A549 (cell line): Measurements from ENCODE around the gene RANBP2. TPM values are rescaled to one million over a fixed set of nuclear protein-coding genes. Genes with fewer than 3 reads are reported as not detected.
"Not testable (repeated sequence)": the region's sequence is repeated elsewhere in the genome, so short reads cannot be mapped to it uniquely, and the experiment has no call there.

ENCODE experiments used
- ATAC-seq, 2 experiments: fragments of 200-7000 bp in 1 of 2; fragments of >200 bp in 1 of 2; cut with Nextera tagmentation in 1 of 2; cut with Tn5 transposase in 1 of 2; 3 replicates each; pipeline versions ENCODE4 v1.8.0 to v1.9.1; 2018 to 2020; ENCODE audit warnings: mild to moderate bottlenecking in 1 of 2, moderate library complexity in 1 of 2
- CTCF ChIA-PET: fragments of 300-600 bp; sonication (Branson Sonifier 250); formaldehyde crosslinking; extraction: SDS; loops from one replicate; lab custom pipeline; 2021; ENCODE audit warnings: antibody characterized with exemption, inconsistent platforms; lab: Yijun Ruan, JAX
- POLR2A ChIA-PET: fragments of 350-600 bp; formaldehyde crosslinking; extraction: SDS; loops from one replicate; lab custom pipeline; 2021; ENCODE audit warnings: antibody characterized with exemption, inconsistent platforms; lab: Yijun Ruan, JAX
- DNase-seq, 2 experiments: peaks; one replicate each; pipeline versions ENCODE4 v3.0.0 to v3.0.0-alpha.2; 2011 to 2016; ENCODE audit warnings: low read depth in 1 of 2, low spot score in 1 of 2
- FAIRE-seq: peaks from 2 replicates; lab custom pipeline; 2011; peaks lifted over from hg19 to GRCh38; lab: Jason Lieb, UNC
- H3K27ac ChIP-seq, 2 experiments: fragments of >200 bp; sonication (Bioruptor Twin); formaldehyde crosslinking; 3 replicates each; pipeline ENCODE4 v1.5.1; 2016 to 2017
- H3K4me1 ChIP-seq: fragments of >200 bp; sonication (Bioruptor Twin); formaldehyde crosslinking; 3 replicates; pipeline ENCODE4 v1.6.1; 2016
- H3K4me2 ChIP-seq: fragments of >200 bp; sonication (Bioruptor Twin); formaldehyde crosslinking; 3 replicates; pipeline ENCODE4 v1.6.1; 2016
- H3K4me3 ChIP-seq: fragments of >200 bp; sonication (Bioruptor Twin); formaldehyde crosslinking; 3 replicates; pipeline ENCODE4 v1.5.1; 2016
- H3K9me3 ChIP-seq: fragments of >200 bp; sonication (Bioruptor Twin); formaldehyde crosslinking; 3 replicates; pipeline ENCODE4 v1.6.1; 2016
- EP300 ChIP-seq, 2 experiments: fragments of >200 bp; sonication (Bioruptor Twin); formaldehyde crosslinking; IDR thresholded peaks; 2 replicates in 1 of 2; 3 replicates in 1 of 2; pipeline ENCODE4 v1.6.1; 2016 to 2017
- KDM1A ChIP-seq: fragments of 200-600 bp; sonication (generic); IDR thresholded peaks from 2 replicates; pipeline ENCODE4 v1.6.1; 2016; ENCODE audit warnings: low read depth, mild to moderate bottlenecking
- MAX ChIP-seq: IDR thresholded peaks from 2 replicates; pipeline ENCODE4 v1.6.1; 2012
- NR3C1 ChIP-seq: fragments of >200 bp; sonication (Bioruptor Twin); formaldehyde crosslinking; IDR thresholded peaks from 3 replicates; pipeline ENCODE4 v1.6.1; 2017
- PBX3 ChIP-seq: IDR thresholded peaks from 2 replicates; pipeline ENCODE4 v1.6.1; 2012
- POLR2AphosphoS2 ChIP-seq: conservative IDR thresholded peaks from 2 replicates; pipeline ENCODE4 v1.6.1; 2012; ENCODE audit warnings: low read length, improper control_type of control experiment, inconsistent platforms
- RCOR1 ChIP-seq: fragments of 150-350 bp; IDR thresholded peaks from 2 replicates; pipeline ENCODE4 v1.6.1; 2014; ENCODE audit warnings: antibody characterized with exemption, low read length, low read depth
- WGBS: methylation state at CpG from one replicate; pipeline ENCODE4 v1.1.6; 2017; ENCODE audit errors: missing lambda C conversion rate; 5-methylcytosine and 5-hydroxymethylcytosine counted together
- polyA plus RNA-seq, 4 experiments: library from polyadenylated mRNA; depleted of rRNA in 3 of 4; stranded (reverse); fragments of >200 nt; fragmentation: RNase III in 1 of 4; extraction: RNeasy Plus Mini Kit Qiagen cat#74134 plus additional on column Dnase treatment in 1 of 4; gene quantifications; 2 replicates in 3 of 4; 3 replicates in 1 of 4; pipeline ENCODE4 v1.2.3, GENCODE V29; 2011 to 2017

Gene RANBP2
- polyA plus RNA-seq, 2 of the 4 experiments (the other 2 are of a cell fraction): 16.5 to 30.9 TPM

GRCh38 chr2:108734656-108735055, 15.4 kb downstream of the RANBP2 start:
- CTCF ChIA-PET, ATAC-seq, FAIRE-seq, POLR2A ChIA-PET, H3K4me1 ChIP-seq, H3K9me3 ChIP-seq, H3K4me3 ChIP-seq, DNase-seq: not testable (repeated sequence)
- Histone ChIP-seq H3K27ac (0 out of 6 replicates have a peak overlapping the region, but pooled peaks of 1 of the 2 experiments have one; percentile 3), H3K4me2 (peak overlapping the region; percentile 28; the same call in 1 of the 3 replicates)
- WGBS: 93% methylated on average over 6 of the region's 6 CpGs

GRCh38 chr2:108757973-108758372, 38.7 kb downstream of the RANBP2 start:
- POLR2A ChIA-PET, CTCF ChIA-PET, H3K4me3 ChIP-seq, H3K4me1 ChIP-seq, H3K4me2 ChIP-seq, FAIRE-seq, H3K9me3 ChIP-seq, DNase-seq, H3K27ac ChIP-seq, ATAC-seq: not testable (repeated sequence)
- WGBS: 96% methylated on average over 9 of the region's 9 CpGs

- CTCF ChIA-PET, H3K27ac ChIP-seq, DNase-seq, FAIRE-seq, ATAC-seq, POLR2A ChIA-PET, H3K4me3 ChIP-seq, H3K4me1 ChIP-seq, H3K9me3 ChIP-seq, H3K4me2 ChIP-seq: not testable (repeated sequence)
Measured at GRCh38 chr2:108762618-108763017, 43.3 kb downstream of the RANBP2 start.

GRCh38 chr2:108766671-108767070, 47.4 kb downstream of the RANBP2 start:
- H3K4me2 ChIP-seq, CTCF ChIA-PET, H3K9me3 ChIP-seq, POLR2A ChIA-PET, ATAC-seq, FAIRE-seq, H3K27ac ChIP-seq, DNase-seq, H3K4me1 ChIP-seq, H3K4me3 ChIP-seq: not testable (repeated sequence)
- 91% methylated on average over 5 of the region's 5 CpGs for WGBS

GRCh38 chr2:108767859-108768258, 48.6 kb downstream of the RANBP2 start:
- DNase-seq, H3K4me1 ChIP-seq, H3K4me2 ChIP-seq, ATAC-seq, H3K9me3 ChIP-seq, FAIRE-seq, H3K27ac ChIP-seq, CTCF ChIA-PET, POLR2A ChIA-PET, H3K4me3 ChIP-seq: not testable (repeated sequence)
- 97% methylated on average over 2 of the region's 2 CpGs for whole genome bisulfite sequencing

GRCh38 chr2:108776475-108776874, 57.2 kb downstream of the RANBP2 start:
- CTCF ChIA-PET: no interaction called here
- WGBS: 90% methylated on average over 3 of the region's 3 CpGs

GRCh38 chr2:108778857-108779256, 59.6 kb downstream of the RANBP2 start:
- no peak for FAIRE-seq
- Histone ChIP-seq H3K4me3 (no peak overlapping the region), H3K27ac (no peak overlapping the region), H3K4me2 (no peak overlapping the region), H3K9me3 (no peaks in the 10 kb centered on the region), H3K4me1 (no peaks in the 10 kb centered on the region)
- no peak for DNase-seq
- ChIA-PET CTCF (no interaction called here), POLR2A (no interaction called here)
- TF ChIP-seq KDM1A (no peak), MAX (no peak), NR3C1 (no peak), PBX3 (no peak), RCOR1 (no peak), EP300 (IDR thresholded peaks at IDR 0.05) (no peak)
- WGBS: 95% methylated on average over 2 of the region's 2 CpGs
- no peak for ATAC-seq

More at GRCh38 chr2:108776475-108776874, 57.2 kb downstream of the RANBP2 start:
- Histone ChIP-seq H3K27ac (no peak overlapping the region), H3K9me3 (no peaks in the 10 kb centered on the region), H3K4me3 (no peak overlapping the region), H3K4me2 (no peak overlapping the region), H3K4me1 (no peaks in the 10 kb centered on the region)
- ATAC-seq (no peak), DNase-seq (no peak), FAIRE-seq (no peak)
- TF ChIP-seq POLR2AphosphoS2: no peak
- POLR2A ChIA-PET: no interaction called here
